ENCODE measurements around the gene EHMT1. TPM values are rescaled to one million over a fixed set of nuclear protein-coding genes. Genes with fewer than 3 reads are reported as not detected.
"Not testable (repeated sequence)": the region's sequence is repeated elsewhere in the genome, so short reads cannot be mapped to it uniquely, and the experiment has no call there.

The EHMT1 gene
- total RNA-seq, 6 experiments from 2014 or later, result 41.0 to 116 (median 46.9) TPM

DNA sequence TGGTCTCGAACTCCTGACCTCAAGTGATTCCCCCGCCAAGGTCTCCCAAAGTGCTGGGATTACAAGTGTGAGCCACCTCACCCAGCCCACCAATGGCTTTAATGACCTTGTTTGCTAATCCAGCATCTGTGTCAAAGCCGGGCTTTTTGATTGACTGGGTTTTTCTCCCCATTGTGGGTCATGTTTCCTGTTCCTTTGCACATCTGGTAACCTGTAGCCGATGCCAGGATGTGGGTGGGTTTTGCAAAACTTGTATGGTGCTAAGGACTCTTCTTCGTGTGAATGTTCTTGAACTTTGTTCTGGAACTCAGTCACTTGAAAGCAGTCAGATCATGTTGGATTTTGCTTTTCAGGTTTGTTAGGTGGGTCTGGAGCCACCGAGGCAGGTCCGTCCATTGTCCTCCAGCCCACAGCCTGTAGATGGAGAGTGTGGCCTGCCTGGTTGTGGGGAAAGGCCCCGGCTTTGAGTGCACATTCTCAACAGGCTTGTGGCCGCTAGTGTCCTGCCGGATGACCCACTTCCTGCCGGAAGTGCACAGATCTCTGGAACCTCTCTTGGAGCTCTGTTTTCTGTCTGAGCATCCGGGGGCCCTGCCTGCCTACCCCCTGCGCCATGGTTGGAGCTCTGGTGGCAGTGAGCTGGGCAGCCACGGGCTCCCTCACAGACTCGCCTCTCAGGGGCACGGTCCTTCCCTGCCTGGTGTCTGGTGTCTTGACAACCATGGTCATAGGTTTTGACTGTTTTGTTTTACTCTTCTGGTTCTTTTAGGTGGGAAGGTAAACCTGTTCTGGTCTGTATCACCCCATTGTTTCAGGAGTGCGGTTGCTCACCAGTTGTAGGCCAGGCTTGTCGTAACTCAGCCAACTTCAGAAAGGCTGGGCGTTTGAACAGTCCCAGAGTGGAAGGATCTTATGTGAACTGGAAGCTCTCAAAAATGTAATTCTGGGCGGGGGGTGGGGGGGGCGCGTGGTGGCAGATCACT is 189.2 kb downstream of the EHMT1 start:
- no peaks in the 10 kb centered on the region for H3K9me3 Mint-ChIP-seq
- H3K27me3 Mint-ChIP-seq (ENCODE audit: insufficient read depth), result no peaks in the 10 kb centered on the region; the same call in none of the 2 replicates
- no peaks in the 10 kb centered on the region for H3K4me1 Mint-ChIP-seq (ENCODE audit: low read depth)
- no peak overlapping the region for H3K4me3 Mint-ChIP-seq
- DNase-seq, result no peak
- TF ChIP-seq, protein P1, sequence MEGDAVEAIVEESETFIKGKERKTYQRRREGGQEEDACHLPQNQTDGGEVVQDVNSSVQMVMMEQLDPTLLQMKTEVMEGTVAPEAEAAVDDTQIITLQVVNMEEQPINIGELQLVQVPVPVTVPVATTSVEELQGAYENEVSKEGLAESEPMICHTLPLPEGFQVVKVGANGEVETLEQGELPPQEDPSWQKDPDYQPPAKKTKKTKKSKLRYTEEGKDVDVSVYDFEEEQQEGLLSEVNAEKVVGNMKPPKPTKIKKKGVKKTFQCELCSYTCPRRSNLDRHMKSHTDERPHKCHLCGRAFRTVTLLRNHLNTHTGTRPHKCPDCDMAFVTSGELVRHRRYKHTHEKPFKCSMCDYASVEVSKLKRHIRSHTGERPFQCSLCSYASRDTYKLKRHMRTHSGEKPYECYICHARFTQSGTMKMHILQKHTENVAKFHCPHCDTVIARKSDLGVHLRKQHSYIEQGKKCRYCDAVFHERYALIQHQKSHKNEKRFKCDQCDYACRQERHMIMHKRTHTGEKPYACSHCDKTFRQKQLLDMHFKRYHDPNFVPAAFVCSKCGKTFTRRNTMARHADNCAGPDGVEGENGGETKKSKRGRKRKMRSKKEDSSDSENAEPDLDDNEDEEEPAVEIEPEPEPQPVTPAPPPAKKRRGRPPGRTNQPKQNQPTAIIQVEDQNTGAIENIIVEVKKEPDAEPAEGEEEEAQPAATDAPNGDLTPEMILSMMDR (IDR thresholded peaks at IDR 0.05), result no peak
- no peak overlapping the region for H3K27ac Mint-ChIP-seq
- peaks cover 42% of the 10 kb centered on the region for H3K36me3 Mint-ChIP-seq (ENCODE audit: low read depth)

DNA sequence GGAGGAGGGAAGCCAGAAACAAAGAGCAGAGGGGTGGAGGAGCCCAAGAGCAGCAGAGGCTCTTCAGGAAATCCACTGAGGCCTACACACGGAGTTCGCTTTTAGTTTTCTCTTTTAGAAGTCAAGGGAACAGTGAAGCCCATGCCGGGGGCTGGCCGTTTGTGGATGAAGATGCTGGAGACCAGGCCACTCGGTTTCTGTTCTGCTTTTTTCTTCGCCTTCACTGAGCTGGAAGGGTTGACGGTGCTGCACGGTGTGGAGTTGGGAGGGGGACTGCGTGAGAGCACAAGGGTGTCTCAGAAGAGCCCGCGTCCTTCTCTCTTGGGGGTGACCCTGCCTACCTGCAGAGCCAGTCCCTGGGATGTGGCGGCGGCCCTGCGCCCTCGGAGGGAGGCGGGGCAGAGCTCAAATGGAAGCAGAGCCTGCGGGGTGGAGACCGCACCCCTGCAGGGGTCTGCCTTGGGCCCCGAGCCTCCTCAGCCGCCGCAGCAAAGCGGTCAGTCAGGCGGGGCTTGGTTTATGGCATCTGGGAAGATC is 190.3 kb downstream of the EHMT1 start:
- no peaks in the 10 kb centered on the region for H3K9me3 Mint-ChIP-seq
- no peak overlapping the region for H3K27ac Mint-ChIP-seq
- TF ChIP-seq, protein P1 (IDR thresholded peaks at IDR 0.05), result no peak
- no peaks in the 10 kb centered on the region; the same call in none of the 2 replicates for H3K27me3 Mint-ChIP-seq (ENCODE audit: insufficient read depth)
- H3K4me3 Mint-ChIP-seq, result no peak overlapping the region
- DNase-seq, result no peak
- peaks cover 31% of the 10 kb centered on the region for H3K36me3 Mint-ChIP-seq (ENCODE audit: low read depth)
- H3K4me1 Mint-ChIP-seq (ENCODE audit: low read depth), result no peaks in the 10 kb centered on the region

GRCh38 chr9:137809726-137810450 is 191.1 kb downstream of the EHMT1 start:
- not testable (repeated sequence) for H3K27me3 Mint-ChIP-seq (ENCODE audit: insufficient read depth); DNase-seq; H3K27ac Mint-ChIP-seq; H3K9me3 Mint-ChIP-seq; H3K4me3 Mint-ChIP-seq; H3K4me1 Mint-ChIP-seq (ENCODE audit: low read depth)
- peaks cover 23% of the 10 kb centered on the region for H3K36me3 Mint-ChIP-seq (ENCODE audit: low read depth)

- Mint-ChIP-seq H3K27ac (no peak overlapping the region), H3K9me3 (no peaks in the 10 kb centered on the region), H3K36me3 (ENCODE audit: low read depth) (peaks cover 22% of the 10 kb centered on the region), H3K4me1 (ENCODE audit: low read depth) (no peaks in the 10 kb centered on the region), H3K4me3 (no peak overlapping the region), H3K27me3 (ENCODE audit: insufficient read depth) (peaks cover 5% of the 10 kb centered on the region)
- no peak for DNase-seq
- TF ChIP-seq, protein P1 (IDR thresholded peaks at IDR 0.05), result no peak
Observed at GRCh38 chr9:137811283-137811870, 192.6 kb downstream of the EHMT1 start.

GRCh38 chr9:137812356-137813023 is 193.7 kb downstream of the EHMT1 start:
- H3K36me3 Mint-ChIP-seq (ENCODE audit: low read depth), result peaks cover 21% of the 10 kb centered on the region
- no peak for DNase-seq
- H3K9me3 Mint-ChIP-seq, result no peaks in the 10 kb centered on the region
- peaks cover 5% of the 10 kb centered on the region for H3K27me3 Mint-ChIP-seq (ENCODE audit: insufficient read depth)
- H3K27ac Mint-ChIP-seq, result no peak overlapping the region
- TF ChIP-seq, protein P1 (IDR thresholded peaks at IDR 0.05), result no peak
- H3K4me1 Mint-ChIP-seq (ENCODE audit: low read depth), result no peaks in the 10 kb centered on the region
- H3K4me3 Mint-ChIP-seq, result no peak overlapping the region

Data from HFFc6 (cell line).